Glomerular visceral epithelial cell (primary cell): ENCODE data around the gene CPA1.

Experiments
- DNase-seq: peaks from one replicate; pipeline ENCODE4 v3.0.0-alpha.2; 2016; ENCODE audit errors: extremely low spot score

Gene CPA1

GRCh38 chr7:130356121-130356875 is 24.0 kb upstream of the CPA1 start:
- DNase-seq, result peak; percentile 98

GRCh38 chr7:130356876-130357611 is 23.2 kb upstream of the CPA1 start:
- peak; percentile 91 for DNase-seq

- no peak for DNase-seq
Measured at GRCh38 chr7:130358471-130358870, 21.8 kb upstream of the CPA1 start.

GRCh38 chr7:130359276-130359857 is 20.9 kb upstream of the CPA1 start:
- DNase-seq, result no peak

GRCh38 chr7:130360518-130360917 is 19.8 kb upstream of the CPA1 start:
- DNase-seq, result no peak

- DNase-seq, result no peak
Measured at GRCh38 chr7:130361681-130362080, 18.6 kb upstream of the CPA1 start.

GRCh38 chr7:130362251-130362816 is 18.0 kb upstream of the CPA1 start:
- DNase-seq, result no peak

- DNase-seq, result peak; percentile 91
Measured at GRCh38 chr7:130363026-130363847, 17.1 kb upstream of the CPA1 start.

GRCh38 chr7:130364451-130364850 is 15.8 kb upstream of the CPA1 start:
- DNase-seq, result no peak

- DNase-seq, result no peak
Measured at GRCh38 chr7:130365088-130365487, 15.2 kb upstream of the CPA1 start.

GRCh38 chr7:130365511-130366441 is 14.5 kb upstream of the CPA1 start:
- DNase-seq, result peak; percentile 56

- no peak for DNase-seq
Measured at GRCh38 chr7:130366564-130366963, 13.7 kb upstream of the CPA1 start.

- no peak for DNase-seq
Measured at GRCh38 chr7:130367088-130367755, 13.1 kb upstream of the CPA1 start.

- no peak for DNase-seq
Measured at GRCh38 chr7:130367836-130368746, 12.2 kb upstream of the CPA1 start.

GRCh38 chr7:130369110-130369711 is 11.1 kb upstream of the CPA1 start:
- peak; percentile 13 for DNase-seq

GRCh38 chr7:130369831-130370550 is 10.3 kb upstream of the CPA1 start:
- no peak for DNase-seq

- DNase-seq, result peak; percentile 23
Measured at GRCh38 chr7:130371046-130371445, 9.2 kb upstream of the CPA1 start.
